Measurements from ENCODE around the gene SCG3.

- TF ChIP-seq, protein P1, sequence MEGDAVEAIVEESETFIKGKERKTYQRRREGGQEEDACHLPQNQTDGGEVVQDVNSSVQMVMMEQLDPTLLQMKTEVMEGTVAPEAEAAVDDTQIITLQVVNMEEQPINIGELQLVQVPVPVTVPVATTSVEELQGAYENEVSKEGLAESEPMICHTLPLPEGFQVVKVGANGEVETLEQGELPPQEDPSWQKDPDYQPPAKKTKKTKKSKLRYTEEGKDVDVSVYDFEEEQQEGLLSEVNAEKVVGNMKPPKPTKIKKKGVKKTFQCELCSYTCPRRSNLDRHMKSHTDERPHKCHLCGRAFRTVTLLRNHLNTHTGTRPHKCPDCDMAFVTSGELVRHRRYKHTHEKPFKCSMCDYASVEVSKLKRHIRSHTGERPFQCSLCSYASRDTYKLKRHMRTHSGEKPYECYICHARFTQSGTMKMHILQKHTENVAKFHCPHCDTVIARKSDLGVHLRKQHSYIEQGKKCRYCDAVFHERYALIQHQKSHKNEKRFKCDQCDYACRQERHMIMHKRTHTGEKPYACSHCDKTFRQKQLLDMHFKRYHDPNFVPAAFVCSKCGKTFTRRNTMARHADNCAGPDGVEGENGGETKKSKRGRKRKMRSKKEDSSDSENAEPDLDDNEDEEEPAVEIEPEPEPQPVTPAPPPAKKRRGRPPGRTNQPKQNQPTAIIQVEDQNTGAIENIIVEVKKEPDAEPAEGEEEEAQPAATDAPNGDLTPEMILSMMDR (IDR thresholded peaks at IDR 0.05; ENCODE audit: borderline replicate concordance, extremely low read depth, low read length, poor library complexity, severe bottlenecking), result no peak
- no peak for TF ChIP-seq EZH2 (IDR thresholded peaks at IDR 0.05; ENCODE audit: borderline replicate concordance, low read depth, low read length, severe bottlenecking)
Observed at GRCh38 chr15:51680321-51680720, 982 bp upstream of the SCG3 start.
